HG02610 (cell line): Measurements from ENCODE around the gene KAT7.
"Not testable (repeated sequence)": the region's sequence is repeated elsewhere in the genome, so short reads cannot be mapped to it uniquely, and the experiment has no call there.

Experiments used
- ATAC-seq: cut with Tn5 transposase; IDR thresholded peaks from one replicate; pipeline ENCODE4 v1.9.1; 2021; ENCODE audit warnings: mild to moderate bottlenecking, moderate library complexity; ENCODE audit not compliant: unreplicated experiment

Gene KAT7

DNA sequence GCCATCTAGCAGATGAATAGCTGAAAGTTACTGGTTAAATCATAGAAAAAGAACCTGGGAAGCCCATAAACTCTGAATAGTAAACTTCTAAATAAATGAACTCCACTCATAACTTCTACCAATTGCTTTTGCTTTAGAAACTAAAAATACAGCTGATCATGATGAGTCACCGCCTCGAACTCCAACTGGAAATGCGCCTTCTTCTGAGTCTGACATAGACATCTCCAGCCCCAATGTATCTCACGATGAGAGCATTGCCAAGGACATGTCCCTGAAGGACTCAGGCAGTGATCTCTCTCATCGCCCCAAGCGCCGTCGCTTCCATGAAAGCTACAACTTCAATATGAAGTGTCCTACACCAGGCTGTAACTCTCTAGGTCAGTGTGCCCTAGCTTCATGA is 9.7 kb downstream of the KAT7 start:
- ATAC-seq: no peak

DNA sequence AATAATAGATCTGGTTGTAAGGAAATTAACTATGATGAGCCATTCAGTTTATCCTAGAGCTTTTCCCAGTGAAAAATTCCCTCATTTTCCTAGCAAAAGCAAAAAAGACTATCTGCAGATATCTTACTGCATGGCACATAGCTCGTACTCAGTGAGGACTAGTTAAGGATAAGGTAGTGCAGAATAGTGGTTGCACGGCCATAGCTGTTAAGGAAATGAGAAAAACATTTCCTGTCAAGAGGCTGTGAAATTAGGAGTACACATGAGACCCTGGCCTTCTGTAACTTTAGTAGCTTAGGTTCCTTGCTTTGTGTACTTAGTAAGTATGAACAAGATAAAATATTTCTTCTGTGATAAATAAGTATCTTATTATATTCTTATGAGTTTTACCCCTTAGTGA is 10.3 kb downstream of the KAT7 start:
- ATAC-seq: no peak

DNA sequence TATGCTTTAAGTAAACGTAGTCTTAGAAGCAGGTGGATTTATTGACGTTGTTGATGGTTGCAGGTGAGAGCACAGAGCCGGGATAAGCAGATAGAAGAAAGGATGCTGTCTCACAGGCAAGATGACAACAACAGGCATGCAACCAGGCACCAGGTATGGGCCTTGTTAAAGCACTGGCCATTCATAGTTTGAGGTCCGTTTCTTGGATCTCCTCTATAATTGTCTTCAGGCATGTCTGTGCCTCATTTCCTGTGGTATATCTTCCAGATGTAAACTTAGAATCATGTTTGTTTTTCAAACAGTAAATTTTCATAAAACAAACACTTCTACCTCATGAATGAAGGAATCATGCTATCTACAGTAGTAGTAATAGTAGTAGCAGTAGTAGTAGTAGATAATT is 20.6 kb downstream of the KAT7 start:
- ATAC-seq: no peak

DNA sequence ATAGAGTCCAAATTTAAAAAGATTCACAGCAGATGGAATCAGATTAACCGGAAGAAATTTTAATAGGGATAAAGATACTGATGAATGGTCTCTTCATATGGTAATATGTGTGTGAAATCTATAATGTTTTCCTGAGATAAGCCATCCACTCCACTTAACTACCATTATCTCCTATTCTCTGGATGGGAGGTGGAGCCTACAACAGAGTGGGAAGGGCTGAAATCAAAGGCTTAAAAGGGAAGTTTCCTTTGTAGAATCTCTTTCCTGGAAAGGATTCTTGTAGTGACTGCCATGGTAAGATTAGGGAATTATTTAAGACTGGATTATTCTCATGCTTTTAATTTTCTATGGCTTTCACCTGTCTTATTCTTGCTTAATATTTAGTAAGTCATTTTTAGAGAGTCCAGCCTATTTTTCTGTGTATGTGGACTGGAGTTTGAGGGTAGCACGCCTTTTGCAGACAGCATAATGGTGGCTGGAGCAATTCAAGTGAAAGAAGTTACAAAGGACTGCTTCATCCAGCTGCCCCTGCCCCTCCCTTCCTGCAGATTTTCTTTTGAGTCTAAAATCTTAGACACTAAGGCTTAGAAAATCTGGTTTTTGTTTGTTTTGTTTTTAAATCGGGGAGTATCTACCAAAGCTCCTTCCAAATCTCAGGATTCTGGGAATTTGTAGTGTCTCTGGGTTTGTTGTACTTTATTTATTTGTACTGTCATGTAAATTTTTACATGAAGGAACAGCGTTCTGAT is 26.5 kb downstream of the KAT7 start:
- no peak for ATAC-seq

DNA sequence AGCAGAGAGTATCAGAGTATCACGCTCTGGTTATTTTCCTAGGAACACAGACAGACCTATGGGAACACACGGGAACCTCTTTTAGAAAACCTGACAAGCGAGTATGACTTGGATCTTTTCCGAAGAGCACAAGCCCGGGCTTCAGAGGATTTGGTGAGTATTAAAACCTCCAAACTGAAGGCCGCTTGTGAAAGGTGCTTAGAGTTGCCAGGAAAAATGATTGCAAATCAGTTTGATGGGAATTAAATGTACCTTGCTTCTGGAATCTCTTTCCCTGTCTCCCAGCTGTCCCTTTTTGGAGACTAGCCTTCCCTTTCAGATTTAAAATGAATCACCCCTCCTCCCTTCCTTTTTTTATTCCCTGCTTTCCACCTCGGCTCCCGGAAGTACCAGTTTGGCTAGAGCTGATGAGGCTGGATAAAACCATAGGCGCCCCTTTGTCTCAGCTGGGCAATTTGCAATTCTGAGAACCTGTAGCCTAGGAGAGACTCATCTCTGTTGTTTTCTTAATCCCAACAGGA is 27.3 kb downstream of the KAT7 start:
- ATAC-seq: no peak

DNA sequence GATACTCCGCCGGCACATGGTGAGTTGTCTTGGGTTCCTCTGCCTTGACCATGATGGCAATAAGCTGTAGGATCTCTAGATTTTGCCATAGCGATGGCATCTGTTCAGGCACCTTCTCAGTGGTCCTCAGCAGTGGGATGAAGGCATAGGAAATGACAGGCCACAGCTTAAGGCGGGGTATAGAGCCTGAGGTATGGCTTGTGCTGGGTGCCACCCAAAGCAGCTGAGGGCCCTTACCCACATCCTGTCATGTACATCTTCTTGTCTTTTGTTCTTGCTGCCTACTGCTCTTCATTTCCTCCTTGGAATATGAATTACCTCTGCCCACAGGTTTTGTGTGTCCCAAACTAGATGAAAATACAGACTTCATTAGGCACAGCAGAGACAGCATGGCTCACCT is 29.5 kb downstream of the KAT7 start:
- no peak for ATAC-seq

DNA sequence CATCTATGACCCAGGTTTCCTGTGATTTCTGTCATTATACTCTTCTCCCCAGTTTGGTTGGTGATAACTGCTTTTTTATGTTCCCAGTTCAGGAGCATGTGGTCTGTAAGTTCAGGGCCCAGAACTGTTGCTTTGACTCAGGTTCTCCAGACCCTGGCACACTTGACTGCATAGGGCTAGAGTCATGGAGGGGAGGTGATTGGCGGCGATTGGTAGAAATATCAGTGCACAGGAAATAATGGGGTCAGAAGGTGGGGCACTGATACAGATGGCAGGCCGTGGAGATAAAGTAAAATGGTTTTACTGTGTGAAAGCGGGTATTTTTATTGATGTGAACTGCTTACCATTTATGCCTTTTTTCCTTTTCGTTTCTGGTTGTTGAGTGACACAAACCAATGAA is 30.7 kb downstream of the KAT7 start:
- no peak for ATAC-seq

DNA sequence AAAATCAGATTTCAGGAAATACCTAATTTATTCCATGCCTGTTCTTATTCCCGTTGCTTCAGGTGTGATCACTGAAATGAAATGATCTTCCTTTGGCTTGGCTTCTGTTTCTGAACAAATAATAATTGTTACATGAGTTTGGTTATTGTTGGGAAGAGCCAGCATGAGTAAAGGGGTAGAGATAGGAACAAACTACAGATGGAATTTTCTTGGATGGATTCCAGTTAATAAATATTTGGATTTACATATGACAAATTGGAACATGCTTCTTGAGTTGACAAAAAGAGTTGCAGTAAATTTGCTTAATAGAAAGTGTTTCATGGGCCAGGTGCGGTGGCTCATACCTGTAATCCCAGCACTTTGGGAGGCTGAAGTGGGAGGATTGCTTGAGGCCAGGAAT is 31.2 kb downstream of the KAT7 start:
- no peak for ATAC-seq

DNA sequence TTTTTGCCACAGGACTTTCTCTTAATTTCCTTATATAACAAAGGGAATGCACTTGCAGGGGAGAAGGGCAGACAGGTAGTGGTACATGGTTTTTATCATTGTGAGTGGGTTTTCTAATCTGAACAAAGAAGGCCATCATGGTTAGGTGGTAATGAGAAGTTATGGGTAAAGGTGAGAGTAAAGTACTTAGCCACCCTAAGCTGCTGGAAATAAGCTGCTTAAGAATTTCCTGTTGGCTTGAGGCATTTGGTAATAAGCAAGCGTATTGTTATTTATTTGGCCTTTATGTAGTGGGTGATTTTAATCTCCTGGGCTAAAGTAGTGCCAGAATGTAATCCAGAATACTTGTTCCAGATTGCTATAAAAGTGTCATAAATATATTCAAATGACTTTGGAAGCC is 32.3 kb downstream of the KAT7 start:
- ATAC-seq: no peak

DNA sequence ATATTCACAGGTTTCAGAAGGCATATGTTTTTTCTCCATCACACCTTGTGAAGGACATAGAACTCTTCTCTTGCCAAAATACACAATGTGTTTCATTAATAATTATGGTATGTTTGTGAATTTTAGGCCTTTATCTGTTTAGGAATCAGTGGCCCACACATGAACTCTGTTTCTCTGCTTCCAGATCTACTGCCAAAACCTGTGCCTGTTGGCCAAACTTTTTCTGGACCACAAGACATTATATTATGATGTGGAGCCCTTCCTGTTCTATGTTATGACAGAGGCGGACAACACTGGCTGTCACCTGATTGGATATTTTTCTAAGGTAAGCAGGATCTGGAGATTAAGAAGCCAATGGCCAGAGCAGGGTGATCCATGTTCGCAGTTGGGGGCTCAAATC is 33.0 kb downstream of the KAT7 start:
- no peak for ATAC-seq

DNA sequence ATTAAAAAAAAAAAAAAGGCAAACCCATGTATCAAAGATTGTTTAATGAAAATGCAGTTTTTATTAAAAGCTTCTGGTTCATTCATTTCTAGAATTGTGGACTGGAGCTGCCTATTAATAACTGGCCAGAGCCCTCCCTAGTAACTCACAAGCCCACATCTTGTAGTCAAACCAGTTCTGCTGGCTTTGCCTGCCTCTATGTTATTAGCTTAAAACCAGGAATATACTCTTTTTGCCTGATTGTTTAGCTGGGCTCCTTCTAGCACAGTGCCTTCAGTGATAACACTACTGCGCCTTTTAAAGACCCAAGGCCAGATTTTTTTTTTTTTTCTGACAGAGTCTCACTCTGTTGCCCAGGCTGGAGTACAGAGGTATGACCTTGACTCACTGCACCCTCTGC is 33.4 kb downstream of the KAT7 start:
- ATAC-seq: no peak

DNA sequence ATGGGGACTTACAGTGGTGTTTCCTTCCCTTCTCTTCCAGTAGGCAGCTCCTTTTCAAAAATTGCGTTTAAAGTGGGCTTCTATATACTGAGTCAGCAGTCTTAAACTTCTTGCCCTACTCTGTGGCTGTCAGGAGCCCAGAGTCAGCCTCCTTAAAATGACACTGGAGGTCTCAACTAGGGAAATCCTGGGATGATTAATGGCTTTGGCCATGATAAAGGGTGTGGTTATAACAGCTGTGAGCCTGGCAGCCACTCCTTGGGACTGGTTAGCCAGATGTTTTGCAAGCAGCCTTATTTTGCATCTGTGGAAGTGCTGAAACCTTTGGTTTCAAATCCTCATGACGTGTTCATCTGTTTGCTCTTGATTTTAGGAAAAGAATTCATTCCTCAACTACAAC is 34.3 kb downstream of the KAT7 start:
- ATAC-seq: no peak

DNA sequence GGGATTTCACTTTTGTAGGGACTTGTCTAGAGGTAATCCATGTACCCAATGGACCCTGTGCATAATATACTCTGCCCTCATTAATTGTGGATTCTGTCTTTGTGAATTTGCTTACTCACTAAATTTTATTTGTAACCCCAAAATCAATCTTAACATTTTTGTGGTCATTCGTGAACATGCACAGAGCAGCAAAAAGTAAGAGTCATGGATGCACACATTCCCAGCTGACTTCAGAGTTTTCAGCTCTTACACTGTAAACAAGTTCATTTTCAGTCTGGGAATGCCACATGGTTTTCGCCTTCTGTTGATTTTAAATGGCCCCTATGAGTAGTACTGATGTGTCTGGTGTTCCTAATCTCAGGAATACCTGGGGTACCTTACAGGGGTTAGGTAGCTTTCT is 35.1 kb downstream of the KAT7 start:
- no peak for ATAC-seq

DNA sequence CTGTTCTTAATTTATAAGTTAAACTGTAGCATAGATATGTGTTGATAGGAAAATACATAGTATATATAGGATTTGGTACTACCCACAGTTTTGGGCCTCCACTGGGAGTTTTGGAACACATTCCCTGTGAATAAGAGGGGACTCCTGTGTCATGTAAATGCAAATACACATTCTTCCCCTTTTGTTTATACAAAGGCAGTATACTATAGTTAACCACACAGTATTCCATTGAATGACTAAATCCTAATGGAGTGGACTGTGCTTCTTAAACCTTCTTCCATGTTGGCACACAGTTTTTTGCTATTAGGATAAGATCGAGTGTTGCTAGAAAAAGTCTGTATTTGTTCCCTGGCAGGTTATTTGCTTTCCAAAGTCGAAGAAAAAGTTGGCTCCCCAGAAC is 37.2 kb downstream of the KAT7 start:
- ATAC-seq: no peak

DNA sequence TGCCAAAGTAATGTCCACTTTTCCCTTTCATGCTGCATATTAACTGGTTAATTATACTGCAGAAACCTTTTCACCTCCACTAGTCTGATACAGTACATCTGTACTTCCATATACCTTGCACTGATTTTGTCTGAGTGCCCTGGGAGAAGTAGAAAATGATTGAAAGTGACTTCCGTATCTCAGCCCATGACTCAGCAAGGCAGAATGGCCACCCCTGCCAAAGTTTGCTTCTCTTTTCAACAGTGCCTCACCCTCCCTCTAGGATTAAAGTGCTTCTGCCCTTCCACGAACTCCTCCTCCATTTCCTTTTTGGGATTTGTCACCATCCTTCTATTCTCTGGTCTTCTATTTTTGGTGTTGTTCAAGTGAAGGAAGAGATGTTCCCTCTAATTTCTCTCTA is 39.8 kb downstream of the KAT7 start:
- ATAC-seq: not testable (repeated sequence)

DNA sequence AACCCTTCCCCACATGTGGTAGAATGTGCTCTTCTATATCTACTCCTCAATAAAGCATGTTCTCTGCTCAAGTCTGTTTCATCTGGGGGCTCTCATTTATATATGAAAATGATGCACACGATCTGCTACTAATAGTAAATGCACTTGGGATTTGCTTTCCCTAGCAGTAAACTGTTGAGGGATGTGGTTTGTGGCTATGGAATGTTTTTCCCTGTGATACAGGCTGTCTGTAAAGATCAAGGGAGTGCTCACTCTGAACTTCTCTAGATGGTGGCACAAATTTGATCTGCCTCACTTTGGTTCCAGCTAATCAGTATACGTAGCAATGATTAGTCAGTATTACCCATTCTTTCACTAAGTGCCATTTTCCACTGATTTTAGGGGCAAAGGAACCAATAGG is 40.5 kb downstream of the KAT7 start:
- ATAC-seq: no peak

DNA sequence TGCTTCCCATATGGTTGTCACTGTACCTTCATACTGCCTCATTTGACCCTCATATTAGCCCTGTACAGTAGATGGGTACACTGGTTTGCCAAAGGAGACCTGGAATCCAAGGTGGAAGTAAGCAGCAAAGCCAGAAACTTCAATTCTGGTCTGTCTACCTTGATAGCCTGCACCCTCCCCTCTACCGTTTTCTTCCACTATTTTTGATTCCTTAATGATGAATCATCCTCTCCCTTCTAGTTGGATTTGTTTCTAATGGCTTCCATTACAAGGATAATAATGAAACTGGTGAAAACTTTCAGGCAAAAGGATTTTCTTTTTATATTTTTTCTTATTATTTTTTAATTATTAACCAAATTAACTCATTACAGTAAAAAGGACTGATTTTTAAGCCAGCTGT is 42.1 kb downstream of the KAT7 start:
- ATAC-seq: no peak

DNA sequence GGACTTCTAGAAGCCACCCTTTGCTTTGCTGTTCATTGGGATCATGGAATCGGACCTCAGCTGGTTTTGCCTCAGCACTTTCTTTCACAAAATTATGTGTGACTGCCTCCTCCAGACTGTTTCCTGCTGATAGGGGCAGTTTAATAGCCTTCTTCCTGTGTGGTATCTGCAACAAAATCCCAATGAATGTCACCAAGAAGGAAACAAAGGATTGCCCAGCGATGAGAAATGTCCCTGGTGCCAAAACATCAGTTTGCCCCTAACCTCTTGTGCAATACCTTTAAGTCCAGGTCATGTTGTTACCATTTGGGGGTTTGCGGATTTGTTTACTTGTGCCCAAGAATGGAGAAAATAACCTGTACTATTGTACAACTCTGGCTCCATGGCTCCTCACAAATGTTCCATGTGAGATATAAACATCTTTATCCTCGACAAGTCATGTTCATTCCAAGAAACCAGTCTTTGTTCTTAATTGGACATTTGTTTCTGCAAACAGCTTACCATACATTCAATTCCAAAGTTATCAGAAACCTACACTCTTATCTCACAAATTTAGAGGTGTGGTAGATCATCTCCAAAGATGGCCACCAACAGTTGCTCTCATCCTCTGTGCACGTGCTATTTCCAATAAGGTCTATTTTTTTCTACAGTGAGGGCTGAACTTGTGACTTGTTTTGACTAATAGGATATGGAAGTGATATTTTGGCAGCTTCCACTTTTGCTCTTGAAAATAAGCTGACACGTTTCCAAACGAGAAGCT is 44.5 kb downstream of the KAT7 start:
- ATAC-seq: no peak

DNA sequence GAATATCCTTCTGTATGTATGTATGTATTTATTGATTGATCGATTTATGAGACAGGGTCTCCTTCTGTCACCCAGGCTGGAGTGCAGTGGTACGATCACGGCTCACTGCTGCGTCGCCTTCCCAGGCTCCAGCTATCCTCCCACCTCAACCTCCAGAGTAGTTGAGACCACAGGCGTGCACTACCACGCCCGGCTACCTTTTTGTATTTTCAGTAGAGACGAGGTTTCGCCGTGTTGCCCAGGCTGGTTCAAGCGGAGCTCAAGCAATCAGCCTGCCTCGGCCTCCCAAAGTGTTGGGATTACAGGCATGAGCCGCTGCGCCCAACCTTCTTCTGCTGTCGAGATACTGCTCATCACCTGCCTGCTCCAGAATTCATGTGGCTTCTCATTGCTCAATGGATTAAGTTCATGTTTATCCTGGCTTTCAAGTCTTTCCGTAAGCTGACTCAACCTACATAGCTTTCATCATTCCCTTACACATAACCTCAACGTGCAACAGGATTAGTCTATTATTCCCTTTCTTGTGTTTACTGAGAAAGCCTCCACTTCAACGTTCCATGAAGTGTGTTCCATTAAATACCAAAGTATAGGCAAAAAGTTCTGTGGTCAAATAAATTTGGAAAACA is 45.8 kb downstream of the KAT7 start:
- no peak for ATAC-seq

DNA sequence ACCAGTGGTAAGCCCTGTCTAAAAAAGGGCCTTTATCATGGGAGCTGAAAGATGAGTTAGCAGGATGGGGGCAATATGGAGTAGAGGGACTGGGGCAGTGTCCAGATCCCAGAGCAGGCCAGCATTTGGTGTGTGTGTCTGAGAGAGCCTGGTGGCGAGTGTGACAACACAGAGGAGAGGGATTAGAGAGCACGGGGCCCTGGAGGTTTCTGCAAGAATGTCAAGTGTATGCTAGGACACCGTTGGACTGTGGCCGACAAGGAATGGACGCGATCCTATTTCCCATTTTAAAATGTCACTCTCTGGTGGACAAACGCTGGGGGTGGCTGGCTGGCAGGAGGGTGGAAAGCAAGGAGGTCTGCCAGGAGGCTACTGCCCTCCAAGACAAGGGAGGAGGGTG is 47.0 kb downstream of the KAT7 start:
- ATAC-seq: no peak

DNA sequence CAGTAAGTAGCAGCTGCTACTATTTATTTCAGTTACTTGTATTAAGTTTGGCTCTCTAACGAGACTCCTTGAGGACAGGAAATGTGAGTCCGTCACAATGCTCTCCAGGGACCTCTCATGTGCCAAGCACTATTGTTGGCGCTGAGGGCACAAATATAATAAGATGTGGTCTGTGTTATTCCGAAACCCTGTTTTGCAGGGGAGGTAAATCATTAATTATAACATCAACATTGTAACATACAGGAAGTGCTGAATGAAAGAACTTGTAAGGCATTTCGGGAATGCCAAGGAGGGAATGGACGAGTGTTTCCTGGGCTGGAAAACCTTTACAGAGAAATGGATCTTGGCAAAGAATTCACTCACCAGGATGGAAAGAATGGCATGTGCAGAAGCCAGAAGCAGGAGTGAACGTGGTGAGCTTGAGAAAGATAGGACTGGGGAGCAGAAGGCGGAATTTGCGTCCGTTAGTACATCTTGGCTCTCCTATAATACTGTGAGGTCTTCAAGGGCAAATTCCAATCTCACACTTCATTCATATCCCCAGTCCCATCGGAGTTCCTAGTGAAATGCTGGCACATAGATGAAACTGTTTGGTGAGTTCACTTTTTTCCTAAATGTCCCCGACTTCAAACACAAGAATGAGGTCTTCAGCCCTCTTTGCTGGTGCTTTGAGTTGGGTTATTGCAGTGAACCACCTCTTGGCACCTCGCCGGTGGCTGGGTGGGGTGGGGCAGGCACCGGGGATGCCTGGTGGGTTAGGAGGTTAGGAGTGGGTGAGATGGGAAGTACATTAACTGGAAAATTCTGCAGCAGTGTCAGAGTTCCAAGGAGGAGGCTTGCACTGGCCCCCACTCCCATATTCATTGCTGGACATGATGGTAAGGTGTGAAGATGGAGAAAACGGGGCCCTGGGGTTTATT is 47.9 kb downstream of the KAT7 start:
- no peak for ATAC-seq
